HG02884 (cell line): Measurements from ENCODE around the gene RTL10.
"Not testable (repeated sequence)": the region's sequence is repeated elsewhere in the genome, so short reads cannot be mapped to it uniquely, and the experiment has no call there.

Source experiments
- ATAC-seq: cut with Tn5 transposase; IDR thresholded peaks from one replicate; pipeline ENCODE4 v1.9.1; 2021; ENCODE audit warnings: mild to moderate bottlenecking, moderate library complexity; ENCODE audit not compliant: unreplicated experiment

The RTL10 gene

GRCh38 chr22:19890502-19891316 lies 36.0 kb upstream of the RTL10 start:
- ATAC-seq = no peak

- no peak for ATAC-seq
Measured at GRCh38 chr22:19889951-19890350, 35.3 kb upstream of the RTL10 start.

- ATAC-seq = no peak
Measured at GRCh38 chr22:19888131-19888746, 33.6 kb upstream of the RTL10 start.

GRCh38 chr22:19887256-19887985 lies 32.7 kb upstream of the RTL10 start:
- no peak for ATAC-seq

- ATAC-seq = no peak
Measured at GRCh38 chr22:19886605-19887255, 32.1 kb upstream of the RTL10 start.

DNA sequence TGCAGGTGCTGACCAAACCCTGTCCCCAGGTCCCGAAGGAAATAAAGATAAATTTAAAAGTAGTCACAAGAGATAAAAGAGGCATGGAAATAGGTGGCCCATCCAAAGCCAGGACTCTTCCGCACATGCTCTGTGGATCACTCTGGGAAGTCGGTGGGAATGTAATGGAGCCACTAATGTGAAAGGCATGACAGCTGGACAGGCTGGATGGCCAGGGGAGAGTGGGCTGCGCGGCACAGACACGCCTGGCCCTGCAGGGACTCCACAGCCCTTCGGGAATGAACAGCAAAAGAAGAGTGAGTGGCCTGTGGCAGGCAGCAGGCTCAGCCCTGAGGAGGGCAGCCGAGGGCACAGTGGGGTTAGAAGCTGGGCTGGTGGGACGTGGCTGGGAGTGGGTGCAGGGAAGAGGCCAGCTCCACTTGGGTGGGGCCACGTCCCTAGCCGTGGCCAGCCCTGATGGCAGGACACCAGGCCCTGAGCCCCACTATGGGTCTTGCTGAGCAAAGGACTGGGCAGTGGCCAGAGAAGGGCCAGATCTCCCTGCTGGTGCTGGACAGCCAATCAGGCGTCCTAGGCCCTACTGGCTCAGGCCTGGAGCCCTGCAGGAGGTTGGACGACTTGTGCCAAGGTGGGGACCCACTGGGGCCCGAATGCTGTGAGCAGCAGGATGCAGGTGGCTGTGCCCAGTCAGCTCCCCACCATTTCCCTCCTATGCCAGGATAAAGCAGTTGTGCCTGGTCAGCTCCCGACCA lies 31.3 kb upstream of the RTL10 start:
- no peak for ATAC-seq

DNA sequence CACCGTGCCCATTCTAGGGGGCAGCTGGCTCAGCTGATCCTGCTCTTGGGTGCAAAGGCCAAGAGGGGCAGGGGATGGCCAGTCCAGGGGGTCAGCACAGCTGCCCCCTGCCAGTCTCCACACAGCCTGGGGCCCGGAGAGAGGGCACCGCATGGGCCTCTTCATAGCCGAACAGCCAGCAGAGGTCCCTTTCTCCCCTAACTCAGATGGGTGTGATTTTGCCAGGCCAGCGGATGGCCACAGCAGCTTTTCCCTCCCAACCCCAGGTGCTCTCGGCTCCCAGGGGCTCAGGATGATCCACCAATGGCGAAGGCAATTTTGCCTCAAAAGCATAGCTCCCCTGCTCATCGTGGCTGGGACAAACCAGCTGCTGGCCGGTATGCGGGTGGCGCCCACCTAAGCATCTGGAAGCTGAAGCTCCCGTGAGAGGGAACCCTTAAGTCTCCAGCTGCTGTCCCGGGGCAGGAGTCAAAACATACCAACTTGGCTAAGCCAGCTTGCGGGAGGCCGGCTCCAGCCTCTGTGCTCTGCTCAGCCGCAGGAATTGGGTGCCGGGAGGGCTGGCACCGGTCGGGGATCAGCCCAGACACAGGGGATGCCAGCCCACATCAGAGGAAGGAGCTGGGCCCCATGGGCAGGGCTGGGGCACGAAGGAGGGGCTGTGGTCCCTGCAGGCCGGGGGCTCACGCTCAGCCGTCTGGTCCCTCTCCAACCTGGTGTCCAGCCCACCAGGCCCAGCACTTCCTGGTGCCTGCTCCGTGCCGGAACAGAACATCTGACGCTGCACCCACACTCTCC lies 30.5 kb upstream of the RTL10 start:
- ATAC-seq = no peak

DNA sequence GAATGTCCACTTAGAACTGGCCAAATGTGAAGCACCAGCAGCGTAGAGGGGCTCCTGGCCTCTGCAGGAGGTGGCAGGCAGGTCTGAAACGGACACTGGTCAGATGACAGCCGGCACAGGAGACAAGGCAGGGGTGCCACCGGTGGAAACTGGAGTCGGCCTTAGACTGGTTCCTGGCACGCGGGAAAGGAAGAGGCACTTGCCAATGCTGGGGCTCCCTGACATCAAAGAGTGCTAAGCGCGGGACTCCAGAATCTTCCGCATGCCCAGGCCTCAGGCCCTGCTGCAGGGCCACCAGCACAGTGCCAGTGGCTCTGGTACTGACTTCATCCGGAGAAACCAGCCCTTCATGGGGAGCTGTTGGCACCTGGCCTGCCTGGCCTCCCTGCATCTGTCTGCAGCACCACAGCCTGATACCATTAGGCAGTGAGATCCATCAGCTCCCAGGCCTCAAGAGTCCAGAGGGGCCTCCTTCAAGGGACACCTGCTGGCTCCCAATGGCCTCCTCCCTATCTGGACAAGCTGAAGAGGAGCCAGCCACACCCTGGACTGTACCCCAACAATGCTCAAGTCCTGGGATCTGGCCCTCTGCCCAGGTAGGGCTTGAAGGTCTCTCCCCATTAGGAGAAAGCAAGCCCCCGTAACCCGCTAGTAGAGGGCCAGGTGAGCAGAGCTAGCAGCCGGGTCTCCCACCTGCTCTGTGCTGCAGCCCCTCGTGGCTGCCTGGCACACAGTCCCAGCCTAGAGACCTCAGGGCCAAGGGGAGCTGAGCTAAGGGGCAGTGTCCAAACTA lies 29.7 kb upstream of the RTL10 start:
- ATAC-seq = no peak

- not testable (repeated sequence) for ATAC-seq
Measured at GRCh38 chr22:19883446-19883845, 28.8 kb upstream of the RTL10 start.

GRCh38 chr22:19882446-19883381 lies 28.0 kb upstream of the RTL10 start:
- no peak for ATAC-seq

DNA sequence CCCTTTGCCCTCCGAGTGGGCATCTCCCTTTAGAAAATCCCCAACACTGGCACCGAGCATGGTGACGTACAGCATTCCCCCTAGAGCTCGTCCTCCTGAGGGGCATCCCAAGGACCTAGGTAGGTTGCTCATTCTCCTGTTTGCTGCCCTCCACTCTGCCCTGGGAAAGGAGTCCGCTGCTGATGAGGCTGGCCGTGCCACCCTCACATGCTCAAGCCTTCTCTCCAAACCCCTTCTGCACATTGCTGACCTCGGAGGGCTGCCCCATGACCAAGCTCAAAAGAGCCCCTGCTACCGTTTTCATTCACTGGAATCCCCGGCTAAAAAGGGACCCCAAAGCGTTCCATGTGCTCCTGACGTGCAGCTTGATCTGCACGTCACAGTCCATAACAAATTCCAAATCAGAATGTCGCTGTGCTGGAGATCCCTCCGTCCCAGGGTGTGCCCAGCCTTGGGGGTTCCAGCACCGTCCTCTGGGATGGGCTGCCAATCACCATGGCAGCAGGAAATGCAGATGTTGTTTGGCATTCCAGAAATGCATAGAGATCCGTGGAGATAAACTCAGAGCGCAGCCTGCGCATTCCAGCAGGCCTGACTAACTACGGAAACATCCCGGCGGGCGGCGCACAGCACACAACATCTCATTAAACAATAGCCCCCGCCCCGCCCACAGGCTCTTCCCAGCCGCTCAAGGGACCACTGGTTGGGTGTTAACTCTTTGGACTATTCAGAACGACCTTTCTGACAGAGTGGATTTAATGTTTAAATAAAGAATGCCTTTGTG lies 26.3 kb upstream of the RTL10 start:
- no peak for ATAC-seq

- ATAC-seq = no peak
Measured at GRCh38 chr22:19879992-19880785, 25.5 kb upstream of the RTL10 start.

DNA sequence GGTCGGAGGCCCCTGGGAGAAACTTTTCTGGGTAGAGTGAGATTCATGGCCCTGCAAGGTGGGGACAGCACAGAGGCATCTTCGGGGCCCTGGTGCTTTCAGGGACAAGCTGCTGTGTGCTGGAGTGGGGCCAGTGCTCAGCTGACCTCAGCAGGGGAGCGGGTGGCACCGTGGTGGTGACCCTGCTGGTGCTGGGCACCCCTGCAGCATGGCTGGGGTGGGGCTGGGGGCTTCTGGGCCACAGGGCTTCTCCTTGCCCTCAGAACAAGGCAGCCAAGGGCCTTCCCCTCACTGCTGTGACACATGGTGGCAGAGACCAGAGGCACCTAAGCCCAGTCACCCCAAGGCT lies 24.9 kb upstream of the RTL10 start:
- no peak for ATAC-seq

DNA sequence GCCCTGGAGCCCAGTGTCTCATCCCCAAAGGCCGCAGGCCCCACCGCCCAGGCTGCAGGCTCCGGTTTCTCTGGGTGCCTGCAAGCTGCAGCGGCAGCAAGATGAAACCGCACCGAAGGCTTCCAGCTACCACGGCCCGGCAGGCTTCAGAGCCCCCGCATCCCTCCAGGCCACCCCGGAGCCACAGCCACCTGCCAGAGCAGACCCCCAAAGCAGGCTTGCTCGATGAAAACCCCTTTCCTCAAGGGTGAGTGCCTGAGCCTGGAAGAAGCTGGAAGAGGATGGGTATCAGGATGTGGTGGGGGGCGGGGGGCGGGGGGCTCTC lies 24.5 kb upstream of the RTL10 start:
- ATAC-seq = no peak

DNA sequence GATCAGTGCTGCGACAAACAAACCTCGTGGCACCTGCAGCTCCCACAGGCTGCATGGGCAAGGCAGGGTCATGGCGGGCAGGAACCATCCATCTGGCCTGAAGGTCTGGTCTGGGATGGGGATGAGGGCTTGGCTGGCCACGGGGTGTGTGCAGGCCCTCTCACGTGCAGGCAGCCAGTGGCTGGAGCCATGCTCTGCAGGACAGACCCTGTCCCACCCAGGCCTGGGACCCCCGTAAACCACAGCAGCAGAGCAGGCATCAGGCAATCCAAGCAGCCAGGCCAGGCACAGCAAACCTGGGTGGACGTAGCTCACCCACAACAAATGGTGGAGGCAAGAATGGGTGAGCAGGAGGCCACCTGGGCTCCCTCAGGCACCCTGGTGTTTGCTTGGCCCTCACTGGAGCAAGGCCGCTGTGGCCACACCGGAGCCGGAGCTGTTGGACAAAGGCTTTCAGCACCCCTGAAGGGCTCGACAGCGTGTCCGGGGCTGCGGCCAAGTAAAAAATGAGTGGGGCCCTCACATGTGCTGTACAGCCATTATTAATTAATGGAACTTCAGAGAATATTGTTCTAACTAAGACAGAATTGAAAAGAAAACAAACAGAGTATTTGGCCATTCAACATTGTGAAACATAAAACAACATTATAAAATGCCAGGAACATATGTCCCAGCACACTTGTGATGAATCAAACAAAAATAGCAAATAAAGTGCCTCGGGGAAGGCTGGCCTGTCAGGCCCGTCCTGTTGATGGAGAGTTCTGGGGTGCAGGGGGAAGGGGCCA lies 24.0 kb upstream of the RTL10 start:
- ATAC-seq = no peak
